A673 (cell line): ENCODE measurements around the gene WIPF2.

Experiments
- CTCF ChIP-seq: fragments of 300-800, 200-600 bp; sonication (generic); conservative IDR thresholded peaks from 2 replicates; pipeline ENCODE4 v1.5.1; 2017; ENCODE audit warnings: low read depth, mild to moderate bottlenecking, antibody characterized with exemption, low read length, moderate library complexity, mixed read lengths
- EZH2 ChIP-seq: fragments of 200-600 bp; sonication (generic); IDR thresholded peaks from 2 replicates; pipeline ENCODE4 v1.6.1; 2017; ENCODE audit warnings: borderline replicate concordance, low read depth, mild to moderate bottlenecking, mixed read lengths, antibody characterized with exemption, low read length; ENCODE audit not compliant: poor library complexity, severe bottlenecking

GRCh38 chr17:40311575-40311974 lies 92.5 kb downstream of the WIPF2 start:
- no peak for TF ChIP-seq CTCF
- no peak for TF ChIP-seq EZH2
